ENCODE results near the gene FKBP15. TPM values are rescaled to one million over a fixed set of nuclear protein-coding genes. Genes with fewer than 3 reads are reported as not detected.
"Not testable (repeated sequence)": the region's sequence is repeated elsewhere in the genome, so short reads cannot be mapped to it uniquely, and the experiment has no call there.

FKBP15 gene
- polyA plus RNA-seq, 1 donor: 19.3 TPM

GRCh38 chr9:113148781-113149510 is 72.1 kb downstream of the FKBP15 start:
- no peak for DNase-seq (ENCODE audit: low read depth)

GRCh38 chr9:113148372-113148705 is 72.7 kb downstream of the FKBP15 start:
- no peak for DNase-seq (ENCODE audit: low read depth)

GRCh38 chr9:113143432-113144227 is 77.4 kb downstream of the FKBP15 start:
- DNase-seq (ENCODE audit: low read depth): no peak

GRCh38 chr9:113140896-113141295 is 80.2 kb downstream of the FKBP15 start:
- not testable (repeated sequence) for DNase-seq (ENCODE audit: low read depth)

GRCh38 chr9:113139953-113140352 is 81.1 kb downstream of the FKBP15 start:
- no peak for DNase-seq (ENCODE audit: low read depth)

- DNase-seq (ENCODE audit: low read depth): no peak
Measured at GRCh38 chr9:113139225-113139829, 81.8 kb downstream of the FKBP15 start.

GRCh38 chr9:113138760-113139159 is 82.3 kb downstream of the FKBP15 start:
- no peak for DNase-seq (ENCODE audit: low read depth)

- DNase-seq (ENCODE audit: low read depth): no peak
Measured at GRCh38 chr9:113137196-113138168, 83.6 kb downstream of the FKBP15 start.

GRCh38 chr9:113131689-113132151 is 89.4 kb downstream of the FKBP15 start:
- no peak for DNase-seq (ENCODE audit: low read depth)

- no peak for DNase-seq (ENCODE audit: low read depth)
Measured at GRCh38 chr9:113129884-113130283, 91.2 kb downstream of the FKBP15 start.

GRCh38 chr9:113129466-113129865 is 91.6 kb downstream of the FKBP15 start:
- no peak for DNase-seq (ENCODE audit: low read depth)

GRCh38 chr9:113125386-113126035 is 95.6 kb downstream of the FKBP15 start:
- no peak for DNase-seq (ENCODE audit: low read depth)

- not testable (repeated sequence) for DNase-seq (ENCODE audit: low read depth)
Measured at GRCh38 chr9:113118829-113119228, 102.2 kb downstream of the FKBP15 start.

Other genes starting within 250 kb of the FKBP15 start
- gene ZNF883, start 209.1 kb downstream of the FKBP15 start, polyA plus RNA-seq (ENCODE audit: insufficient read length): 4.1 TPM
- gene ZFP37, start 164.6 kb downstream of the FKBP15 start, polyA plus RNA-seq (ENCODE audit: insufficient read length): 3.3 TPM
- gene SLC31A2, start 70.3 kb downstream of the FKBP15 start, polyA plus RNA-seq (ENCODE audit: insufficient read length): 3.4 TPM
- gene SLC31A1, start 267 bp upstream of the FKBP15 start, polyA plus RNA-seq (ENCODE audit: insufficient read length): 7.8 TPM
- gene CDC26, start 54.3 kb upstream of the FKBP15 start, polyA plus RNA-seq (ENCODE audit: insufficient read length): 20.3 TPM
- 16.6 TPM for gene PRPF4, start 54.4 kb upstream of the FKBP15 start, polyA plus RNA-seq (ENCODE audit: insufficient read length)
- not detected for gene RNF183, start 82.1 kb upstream of the FKBP15 start, polyA plus RNA-seq (ENCODE audit: insufficient read length)
- gene WDR31, start 119.0 kb upstream of the FKBP15 start, polyA plus RNA-seq (ENCODE audit: insufficient read length): 1.7 TPM
- gene BSPRY, start 128.3 kb upstream of the FKBP15 start, polyA plus RNA-seq (ENCODE audit: insufficient read length): 0.29 TPM
- gene HDHD3, start 155.7 kb upstream of the FKBP15 start, polyA plus RNA-seq (ENCODE audit: insufficient read length): 4.2 TPM
- gene ALAD, start 180.0 kb upstream of the FKBP15 start, polyA plus RNA-seq (ENCODE audit: insufficient read length): 18.1 TPM
- 45.3 TPM for gene POLE3, start 189.4 kb upstream of the FKBP15 start, polyA plus RNA-seq (ENCODE audit: insufficient read length)
- 0.40 TPM for gene C9orf43, start 189.5 kb upstream of the FKBP15 start, polyA plus RNA-seq (ENCODE audit: insufficient read length)
- gene RGS3, start 242.4 kb upstream of the FKBP15 start, polyA plus RNA-seq (ENCODE audit: insufficient read length): 32.6 TPM

Data from forelimb muscle (tissue), 1 donor.